RPMI7951 (cell line): ENCODE measurements around the gene CCDC69. TPM values are rescaled to one million over a fixed set of nuclear protein-coding genes. Genes with fewer than 3 reads are reported as not detected.
A peak's percentile ranks its signal among the peaks of the same experiment; 100 is the strongest.

Source experiments
- DNase-seq: peaks from one replicate; pipeline ENCODE4 v3.0.0-alpha.2; 2012; ENCODE audit warnings: low read depth
- total RNA-seq: library from RNA; depleted of rRNA; stranded (reverse); fragments of >200 nt; shearing (Covaris generic); gene quantifications from 2 replicates; pipeline ENCODE4 v1.2.3, GENCODE V29; 2014

The CCDC69 gene
- total RNA-seq, 1 experiment from 2014 or later: 1.3 TPM

DNA sequence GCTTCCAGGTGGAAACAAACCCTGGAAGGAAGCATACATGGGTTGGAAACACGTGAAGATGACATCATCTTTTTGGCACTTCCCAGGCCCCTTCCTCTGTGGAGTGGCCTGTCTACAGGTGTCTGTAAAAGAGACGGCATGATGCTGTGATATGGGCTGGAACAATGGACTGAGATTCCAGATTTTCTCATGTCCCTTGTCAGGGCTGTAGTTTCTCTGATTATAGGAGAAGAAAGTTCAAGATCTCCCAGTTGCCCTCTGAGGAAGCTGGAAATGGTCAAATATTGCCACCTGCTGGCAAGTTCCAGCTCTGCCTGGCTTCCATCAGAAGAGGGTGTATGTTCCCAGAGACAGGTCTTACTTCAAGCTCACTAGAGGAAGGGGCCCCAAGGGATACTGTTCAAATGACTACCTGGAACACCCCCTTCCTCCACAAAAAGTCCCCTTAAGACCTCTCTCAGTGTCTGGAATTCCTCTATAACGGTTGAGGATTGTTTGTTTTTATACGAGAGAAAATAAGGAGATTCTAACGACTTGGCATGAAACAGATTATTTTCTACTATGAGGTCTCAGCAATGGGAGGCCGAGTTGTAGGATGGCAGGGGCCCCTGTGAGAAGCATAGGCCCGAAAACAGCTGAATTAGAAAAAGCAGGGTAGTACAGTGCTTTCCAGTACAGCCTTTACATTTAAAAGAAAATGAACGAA, 59.1 kb downstream of the CCDC69 start:
- DNase-seq: peak; percentile 67

DNA sequence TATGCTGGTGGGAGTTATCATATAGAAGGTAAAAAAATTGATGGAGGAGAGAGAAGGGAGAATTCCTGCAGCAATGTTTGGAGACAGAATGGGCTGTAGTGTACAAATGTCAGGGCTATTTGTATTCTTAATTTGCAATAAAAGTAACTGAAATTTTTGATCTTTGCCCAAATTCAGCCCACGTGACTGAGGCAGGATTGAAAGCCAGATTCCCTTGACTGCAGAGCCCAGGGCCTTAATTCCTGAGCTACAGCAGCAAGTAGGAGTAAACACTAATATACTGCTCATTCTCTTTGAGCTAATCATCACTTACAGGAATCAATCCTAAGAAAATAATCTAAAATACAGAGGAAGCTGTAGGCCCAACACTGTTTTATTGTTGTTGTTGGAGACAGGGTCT, 61.1 kb downstream of the CCDC69 start:
- no peak for DNase-seq

DNA sequence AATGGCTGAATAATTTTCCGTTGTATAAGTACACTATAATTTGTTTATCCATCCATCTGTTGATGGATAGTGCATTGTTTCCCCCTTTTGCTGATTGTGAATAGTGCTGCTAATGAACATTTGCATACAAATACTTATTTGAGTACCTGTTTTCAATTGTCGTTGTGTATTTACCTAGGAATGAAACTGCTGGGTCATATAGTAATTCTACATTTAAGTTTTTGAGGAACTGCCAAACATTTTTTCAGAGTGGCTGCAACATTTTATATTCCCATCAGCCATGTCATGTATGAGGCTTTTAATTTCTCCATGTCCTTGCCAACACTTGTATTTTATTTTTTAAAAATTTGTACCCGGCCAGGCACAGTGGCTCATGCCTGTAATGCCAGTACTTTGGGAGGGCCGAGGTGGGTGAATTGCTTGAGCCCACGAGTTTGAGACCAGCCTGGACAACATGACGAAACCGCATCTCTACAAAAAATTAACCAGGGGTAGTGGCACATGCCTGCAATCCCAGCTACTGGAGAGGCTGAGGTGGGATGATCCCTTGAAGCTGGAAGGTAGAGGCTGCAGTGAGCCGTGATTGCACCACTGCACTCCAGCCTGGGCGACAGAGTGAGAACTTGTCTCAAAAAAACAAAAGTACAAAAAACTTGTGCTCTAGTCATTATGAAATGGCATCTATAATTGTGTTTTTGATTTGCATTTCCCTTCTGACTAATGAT, 64.1 kb downstream of the CCDC69 start:
- no peak for DNase-seq

DNA sequence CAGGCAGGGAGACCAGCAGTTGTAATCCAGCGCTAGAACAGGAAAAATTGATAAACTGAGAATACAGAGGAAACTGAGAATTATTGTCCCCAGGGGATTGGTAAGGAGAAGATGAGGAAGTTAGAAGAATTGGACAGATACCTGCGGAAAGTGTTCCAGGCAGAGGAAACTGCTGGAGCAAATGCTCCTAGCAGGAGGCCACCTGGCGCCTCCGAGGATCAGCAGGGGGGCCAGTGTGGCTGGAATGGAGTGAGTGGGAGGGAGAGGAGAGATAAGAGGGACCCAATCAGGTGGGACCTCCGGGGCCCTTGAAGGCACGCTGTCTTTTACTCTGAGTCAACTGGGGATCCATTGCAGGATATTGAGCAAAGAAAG, 65.6 kb downstream of the CCDC69 start:
- DNase-seq: no peak

DNA sequence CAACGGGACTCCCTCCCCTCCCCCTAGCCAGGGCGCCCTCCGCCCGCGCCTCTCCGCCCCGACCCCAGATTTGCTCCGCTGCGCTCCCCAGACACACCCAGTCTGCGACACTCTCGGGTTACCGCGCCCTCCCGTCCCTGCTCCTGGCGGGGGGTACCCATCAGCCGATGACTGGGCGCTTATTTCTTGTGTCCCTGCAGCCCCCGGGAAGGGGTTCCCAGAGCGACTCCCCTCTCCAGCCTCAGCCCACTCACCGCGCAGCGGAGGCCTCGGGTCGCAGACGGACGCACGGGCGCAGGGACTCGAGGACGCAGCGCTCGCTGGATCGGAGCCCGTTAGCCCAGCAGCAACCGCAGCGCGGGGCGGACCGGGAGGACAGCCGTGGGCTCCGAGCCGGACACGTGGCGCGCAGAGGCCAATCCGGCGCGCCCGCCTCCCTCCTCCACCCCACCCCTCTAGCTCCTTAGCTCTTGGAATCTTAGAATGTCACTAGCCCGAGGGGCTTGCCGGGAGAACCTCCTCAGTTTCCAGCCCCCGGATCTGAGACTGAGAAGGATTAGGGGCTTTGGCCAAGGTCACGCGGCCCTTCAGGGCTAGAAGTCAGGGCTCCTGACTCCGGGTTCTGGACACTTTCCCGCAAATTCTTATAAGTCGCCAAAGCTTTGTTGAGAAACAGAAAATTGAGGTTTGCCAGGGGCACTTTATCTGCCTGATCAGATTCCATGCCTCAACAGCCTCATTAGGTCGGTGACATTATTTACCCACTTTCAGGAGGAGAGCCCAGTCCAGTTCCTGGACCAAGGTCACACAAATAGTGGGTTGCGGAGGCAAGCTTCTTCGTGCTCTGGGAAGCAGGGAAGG, 66.2 kb downstream of the CCDC69 start, which contains the start of gene ANXA6:
TSS of gene ANXA6 (minus strand) at position 354 of the 861 bp plus-strand sequence. CDS start 9,878 bp downstream, outside the sequence.
- DNase-seq: peak; percentile 85

DNA sequence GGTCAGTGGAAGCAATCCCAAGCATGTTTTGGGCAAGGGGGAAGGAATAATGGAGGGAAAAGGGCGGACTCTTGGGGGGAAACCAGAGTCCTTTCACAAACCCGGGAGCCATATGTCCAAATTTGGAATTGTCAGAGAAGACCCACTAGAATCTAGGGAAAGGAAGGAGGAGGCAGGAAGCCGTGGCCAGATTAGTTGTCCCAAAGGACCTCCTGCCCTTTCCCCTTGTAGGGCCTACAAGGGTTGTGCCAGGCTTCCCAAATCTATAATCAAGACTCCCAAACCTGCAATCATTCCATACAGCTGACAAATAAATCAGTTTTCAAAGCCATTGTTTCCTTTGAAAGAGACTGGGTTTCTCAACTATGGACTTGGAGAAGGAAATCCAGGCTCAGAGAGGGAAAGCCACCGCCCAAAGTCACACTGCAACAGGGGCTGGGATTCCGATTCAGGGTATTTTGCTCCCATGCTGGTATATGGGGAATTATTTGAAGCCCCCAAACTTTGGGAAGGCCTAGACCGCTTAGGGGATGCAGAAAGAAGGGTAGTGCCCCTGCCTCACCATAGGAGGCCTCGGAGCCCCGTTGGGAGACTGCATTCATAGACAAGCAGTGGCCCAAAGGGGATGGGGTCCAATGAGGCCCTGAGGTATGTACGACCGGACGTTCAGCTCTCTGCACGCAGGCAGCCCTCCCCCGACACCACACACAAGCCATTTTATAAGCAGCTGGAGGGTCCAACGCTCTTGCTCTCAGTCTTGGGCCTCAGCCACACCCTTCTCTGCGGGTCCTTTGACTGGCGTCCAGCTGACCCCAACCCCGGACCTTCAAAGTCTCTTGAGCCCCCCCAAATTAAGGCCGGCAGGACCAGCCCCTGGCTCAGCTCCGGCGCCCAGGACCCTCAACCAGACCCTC, 67.1 kb downstream of the CCDC69 start:
- DNase-seq: peak; percentile 50

DNA sequence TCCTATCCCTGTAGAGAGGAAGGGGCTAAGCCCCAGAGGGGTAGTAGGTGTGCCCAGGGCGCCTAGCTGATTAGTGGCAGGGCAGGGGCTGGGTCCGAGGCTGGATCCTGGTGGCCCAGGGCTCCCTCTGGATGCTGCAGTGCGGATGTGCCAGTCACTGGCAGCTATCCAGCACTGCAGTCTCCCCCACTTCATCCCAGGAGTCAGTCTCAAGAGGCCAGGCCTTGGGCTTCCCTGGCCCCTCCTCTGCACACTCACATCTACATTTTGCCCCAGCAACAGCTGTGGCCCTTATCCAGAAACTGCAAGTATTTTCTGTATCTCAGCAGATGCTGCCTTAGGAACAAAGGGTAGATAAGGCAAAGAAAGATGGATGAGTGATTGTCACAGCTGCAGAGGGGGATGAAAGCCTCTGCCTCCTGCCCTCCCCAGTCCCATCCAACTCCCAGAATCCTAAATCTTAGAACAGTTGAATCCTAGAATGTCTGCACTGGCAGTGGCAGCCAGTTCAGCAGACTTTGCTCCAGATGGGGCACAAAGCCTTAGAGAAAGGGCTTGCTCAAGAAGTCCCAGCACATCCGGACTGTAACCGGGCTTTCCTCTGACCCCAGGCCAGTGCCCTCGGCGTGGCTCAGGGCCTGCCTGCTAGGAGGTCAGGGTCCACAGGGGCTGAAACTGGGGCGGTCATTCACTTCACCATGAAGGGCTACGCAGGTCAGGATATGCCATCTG, 68.0 kb downstream of the CCDC69 start:
- DNase-seq: peak; percentile 77

DNA sequence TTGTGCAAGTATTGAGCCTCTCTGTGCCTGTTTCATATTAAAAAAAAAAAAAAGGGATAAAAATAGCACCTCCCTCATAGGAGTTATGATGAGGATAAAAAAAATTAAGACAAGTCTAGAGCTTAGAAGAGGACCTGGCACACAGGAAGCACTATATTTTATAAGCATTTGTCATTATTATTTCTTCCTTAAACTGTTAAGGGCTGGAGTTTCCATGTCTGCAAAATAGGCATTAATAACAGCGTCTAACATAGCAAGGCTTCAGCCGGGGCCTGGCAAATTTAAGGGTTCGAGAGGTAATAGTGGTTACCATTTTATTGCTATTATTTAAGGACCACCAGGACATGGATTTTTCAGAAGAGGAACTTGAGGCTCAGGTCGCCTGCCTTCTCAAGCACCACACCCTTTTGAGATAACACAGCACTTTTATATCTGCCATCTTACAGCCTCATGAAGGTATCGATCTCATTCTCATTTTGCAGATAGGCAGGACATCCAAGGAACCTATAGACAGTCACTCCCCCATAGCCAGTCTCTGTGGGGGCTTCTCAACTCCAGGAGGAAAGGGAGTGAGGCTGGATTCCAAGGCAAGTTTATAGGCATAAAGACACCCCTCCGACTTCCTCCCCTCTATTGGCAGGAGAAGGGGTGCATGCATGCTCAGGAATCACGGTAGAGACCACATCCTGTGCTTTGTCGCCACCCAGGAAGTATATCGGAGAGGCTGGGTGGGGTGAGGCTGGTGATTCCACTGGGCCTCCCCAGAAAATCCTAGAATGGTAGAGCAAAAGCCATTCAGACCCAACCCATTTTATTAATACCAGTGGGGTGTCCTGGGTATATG, 68.7 kb downstream of the CCDC69 start:
- peak; percentile 27 for DNase-seq

DNA sequence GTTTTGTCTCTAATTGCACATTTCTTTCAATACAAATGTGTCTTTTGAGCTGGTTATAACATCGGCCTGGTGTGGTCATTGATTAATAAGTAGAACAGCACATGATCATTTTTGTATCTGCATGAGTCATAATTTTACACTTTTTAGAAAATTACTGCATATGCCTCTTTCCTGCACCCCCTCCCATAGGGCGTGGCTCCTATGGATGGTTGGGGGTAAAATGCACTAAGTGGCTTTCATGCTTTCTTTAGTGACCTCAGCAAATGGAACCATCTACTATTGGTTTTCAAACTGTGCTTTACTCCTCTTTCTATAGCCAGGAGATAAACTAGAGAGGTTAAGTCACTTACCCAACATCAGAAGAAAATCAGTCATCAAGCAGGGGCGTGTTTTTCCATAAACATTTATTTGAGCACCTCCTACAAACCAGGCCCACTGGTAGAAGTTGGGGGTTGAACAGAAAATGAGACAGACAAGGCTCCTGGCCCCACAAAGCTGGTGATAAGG, 70.1 kb downstream of the CCDC69 start:
- no peak for DNase-seq

DNA sequence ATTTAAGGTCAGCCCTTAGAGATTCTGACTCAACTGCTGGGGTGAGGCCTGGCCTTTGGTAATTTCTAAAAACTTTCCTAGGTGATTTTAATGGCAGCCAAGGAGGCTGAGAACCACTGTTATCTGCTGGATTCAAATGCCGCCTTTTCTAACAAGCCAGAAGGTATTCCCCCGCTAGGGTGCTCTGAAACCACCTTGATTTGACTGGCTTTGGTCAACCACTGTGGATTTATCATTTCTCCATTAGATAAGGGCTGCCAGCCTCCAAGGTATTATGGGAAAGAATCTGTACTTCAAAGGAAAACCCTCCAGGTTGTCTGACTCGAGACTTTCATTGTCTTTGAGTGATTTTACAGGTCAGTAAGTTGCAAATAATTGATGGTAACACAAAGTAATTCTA, 70.6 kb downstream of the CCDC69 start:
- no peak for DNase-seq

DNA sequence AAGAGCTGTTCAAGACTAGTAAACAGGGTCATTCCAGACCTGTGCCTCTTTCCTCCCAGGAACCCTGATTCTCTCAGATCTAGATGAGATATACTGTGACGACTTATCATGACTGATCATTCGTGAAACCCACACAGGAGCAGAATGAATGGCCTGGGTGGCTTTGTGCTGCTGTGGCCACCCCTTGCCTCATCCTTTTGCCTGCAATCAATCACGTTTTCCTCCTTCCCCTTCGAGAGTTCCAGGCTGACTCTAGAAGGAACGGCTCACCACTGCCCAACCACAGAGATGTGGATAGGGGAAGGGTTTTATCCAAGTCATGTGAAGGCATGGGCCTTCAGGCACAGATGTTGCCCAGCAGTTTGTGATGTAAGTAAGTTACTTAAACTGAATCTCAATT, 72.1 kb downstream of the CCDC69 start:
- DNase-seq: no peak

DNA sequence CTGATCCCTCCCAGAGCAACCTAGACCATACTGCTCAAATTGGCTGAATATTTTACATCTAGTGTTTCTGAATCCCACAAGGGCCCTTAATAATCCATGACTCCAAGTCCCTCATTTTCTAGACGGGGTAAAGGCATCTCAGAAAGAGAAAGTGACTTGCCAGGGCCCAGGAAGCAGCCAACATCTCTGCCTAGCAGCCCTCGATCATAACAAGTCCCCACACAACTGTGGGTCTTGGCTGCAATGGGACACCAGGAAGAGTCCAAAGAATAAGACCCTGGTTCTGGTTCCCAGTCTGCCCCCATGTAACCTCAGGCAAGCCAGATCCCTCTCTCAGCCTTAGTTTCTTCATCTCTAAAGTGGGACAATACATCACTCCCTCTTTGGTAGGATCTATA, 72.6 kb downstream of the CCDC69 start:
- DNase-seq: no peak

DNA sequence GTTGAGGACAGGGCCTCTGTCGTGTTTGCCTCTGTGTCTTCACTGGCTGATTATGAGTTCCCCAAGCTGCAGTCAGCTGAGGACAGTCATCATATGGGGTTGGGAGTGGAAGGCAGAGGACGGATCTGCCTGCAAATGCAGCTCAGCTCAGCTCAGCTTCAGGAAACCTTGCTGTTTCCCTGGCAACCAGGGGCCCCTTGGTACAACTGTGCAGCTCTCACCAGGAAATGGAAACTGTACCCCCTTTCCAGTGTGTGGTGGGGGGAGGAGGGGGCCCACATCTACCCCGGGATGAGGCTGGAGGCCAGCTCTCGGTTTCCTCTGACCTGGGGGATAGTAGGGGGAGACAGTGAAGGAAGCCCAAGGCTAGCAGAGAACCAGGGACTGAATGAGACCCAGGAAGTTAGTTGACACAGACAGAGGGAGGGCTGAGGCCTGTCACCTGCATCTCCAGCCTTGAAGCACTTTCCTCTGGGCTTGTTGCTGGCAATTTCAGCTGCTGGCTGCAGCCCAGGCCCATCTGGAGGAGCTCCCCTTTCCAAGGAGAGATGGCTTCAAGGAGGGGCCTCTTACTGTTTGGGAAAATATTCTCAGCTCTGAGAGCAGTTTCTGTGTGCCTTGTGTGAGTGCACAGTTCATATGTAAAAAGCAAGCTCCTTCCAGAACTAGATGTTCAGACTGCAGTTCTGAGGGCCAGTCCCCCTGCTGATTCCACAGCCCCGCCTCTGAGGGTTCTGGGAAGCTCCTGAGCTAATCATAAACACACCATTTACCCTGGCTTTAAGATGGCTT, 73.2 kb downstream of the CCDC69 start:
- DNase-seq: no peak

DNA sequence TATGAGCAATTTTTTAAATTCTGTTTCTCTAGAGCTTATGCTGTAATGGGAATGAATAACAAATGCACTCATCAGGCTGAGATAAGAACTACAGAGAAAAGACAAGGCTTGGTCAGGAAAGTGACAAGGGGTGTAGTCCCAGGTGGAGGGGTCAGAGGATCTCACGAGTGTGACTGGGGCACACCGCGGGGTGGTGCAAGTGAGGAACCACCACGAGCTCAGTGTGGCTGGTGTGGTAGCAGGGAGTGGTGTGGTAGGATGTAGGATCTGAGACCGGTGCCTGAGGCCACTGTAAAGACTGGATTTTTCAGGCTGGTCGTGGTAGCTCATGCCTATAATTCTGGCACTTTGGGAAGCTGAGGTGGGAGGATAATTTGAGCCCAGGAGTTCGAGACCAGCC, 75.3 kb downstream of the CCDC69 start:
- DNase-seq: no peak

DNA sequence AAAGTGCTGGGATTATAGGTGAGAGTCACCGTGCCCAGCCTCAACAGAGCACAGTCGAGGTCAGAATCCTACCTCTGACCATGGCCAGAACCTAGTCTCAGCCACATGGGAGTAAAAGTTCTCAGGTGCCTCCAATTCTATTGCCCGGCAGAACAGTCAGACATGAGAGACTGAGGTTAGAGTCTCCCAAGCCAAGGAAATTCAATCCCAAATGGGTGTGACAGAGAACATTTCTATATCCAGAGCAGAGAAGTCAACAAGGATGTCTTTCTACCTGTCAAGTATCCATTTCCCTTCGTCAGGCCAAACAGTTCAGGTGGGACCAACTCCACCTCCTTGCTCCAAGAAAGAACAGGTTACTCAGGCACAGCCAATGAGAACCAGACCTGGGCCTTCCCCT, 76.9 kb downstream of the CCDC69 start:
- DNase-seq: no peak

DNA sequence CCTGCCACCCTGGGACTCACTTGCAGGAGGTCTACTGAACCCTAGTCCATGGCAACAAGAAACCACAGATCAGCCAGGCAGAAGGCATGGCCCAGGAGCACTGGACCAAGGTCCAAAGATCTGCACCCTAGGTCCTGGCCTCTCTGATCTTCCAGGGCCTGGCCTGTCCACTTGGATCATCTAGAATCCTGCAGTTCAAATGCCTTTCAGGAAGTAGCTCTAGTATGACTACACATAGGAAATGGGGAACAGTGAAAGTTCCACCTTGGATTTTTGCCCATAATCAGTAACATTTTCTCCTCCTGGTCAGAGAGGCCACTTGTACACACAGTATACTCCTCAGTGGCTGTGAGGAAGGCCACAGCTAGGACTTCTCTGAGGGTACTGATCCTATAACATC, 77.8 kb downstream of the CCDC69 start:
- DNase-seq: no peak

DNA sequence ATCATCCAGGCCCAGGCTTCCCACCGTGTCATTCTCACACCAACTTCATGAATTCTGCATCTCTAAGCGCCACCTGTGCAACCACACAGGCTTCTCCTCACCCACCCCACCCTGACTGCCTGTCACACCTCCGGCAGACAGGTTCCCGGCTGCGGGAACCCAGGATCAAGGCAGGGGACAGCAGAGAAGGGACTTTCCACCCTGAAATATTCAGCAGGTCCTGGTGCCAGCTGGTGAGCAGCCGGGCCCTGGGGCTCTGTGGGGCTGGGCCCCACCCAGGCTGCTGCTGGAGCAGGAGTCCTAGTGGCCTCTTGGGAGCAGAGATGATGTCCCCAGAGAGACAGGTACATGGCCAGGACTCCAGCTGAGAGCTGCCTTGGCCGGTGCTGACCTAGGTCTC, 79.0 kb downstream of the CCDC69 start:
- no peak for DNase-seq

DNA sequence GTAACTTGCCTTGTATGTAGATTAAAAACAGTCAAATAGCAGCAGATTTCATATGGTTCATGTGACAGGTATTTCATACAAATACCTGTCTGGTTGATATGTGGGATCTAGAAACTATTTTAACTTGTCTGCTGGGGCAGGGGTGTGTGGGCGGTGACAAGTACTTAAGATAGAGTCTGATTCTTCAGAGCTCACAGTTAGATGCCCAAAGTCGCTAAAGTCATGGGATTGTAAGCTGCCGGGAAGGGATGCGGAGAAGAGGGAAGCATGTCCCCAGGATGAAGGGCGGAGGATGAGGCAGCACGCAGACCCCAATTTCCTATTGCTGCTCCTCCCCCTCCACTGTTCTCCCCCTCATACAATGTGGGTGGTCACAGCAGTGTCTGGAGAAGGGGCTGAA, 79.6 kb downstream of the CCDC69 start:
- no peak for DNase-seq

DNA sequence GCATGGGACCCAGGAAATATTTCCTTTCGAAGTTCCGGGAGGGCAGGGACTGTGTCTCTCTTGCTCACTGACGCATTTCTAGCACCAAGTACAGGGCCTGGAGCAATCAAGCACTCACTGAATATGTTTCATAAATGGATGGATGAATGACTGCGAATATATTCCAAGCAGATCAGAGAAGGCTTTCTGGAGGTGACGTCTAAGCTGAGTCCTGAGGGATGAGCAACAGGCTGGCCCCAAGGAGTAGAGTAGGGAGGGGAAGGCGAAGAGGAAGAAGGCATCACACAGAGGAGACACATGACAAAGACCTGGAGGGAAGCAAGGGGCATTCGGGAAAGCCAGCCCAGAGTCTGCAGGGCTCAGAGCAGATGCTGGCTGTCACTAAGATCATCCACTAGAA, 80.2 kb downstream of the CCDC69 start:
- DNase-seq: no peak
